ENCODE results near the gene PKD1L1.

PKD1L1 gene

DNA sequence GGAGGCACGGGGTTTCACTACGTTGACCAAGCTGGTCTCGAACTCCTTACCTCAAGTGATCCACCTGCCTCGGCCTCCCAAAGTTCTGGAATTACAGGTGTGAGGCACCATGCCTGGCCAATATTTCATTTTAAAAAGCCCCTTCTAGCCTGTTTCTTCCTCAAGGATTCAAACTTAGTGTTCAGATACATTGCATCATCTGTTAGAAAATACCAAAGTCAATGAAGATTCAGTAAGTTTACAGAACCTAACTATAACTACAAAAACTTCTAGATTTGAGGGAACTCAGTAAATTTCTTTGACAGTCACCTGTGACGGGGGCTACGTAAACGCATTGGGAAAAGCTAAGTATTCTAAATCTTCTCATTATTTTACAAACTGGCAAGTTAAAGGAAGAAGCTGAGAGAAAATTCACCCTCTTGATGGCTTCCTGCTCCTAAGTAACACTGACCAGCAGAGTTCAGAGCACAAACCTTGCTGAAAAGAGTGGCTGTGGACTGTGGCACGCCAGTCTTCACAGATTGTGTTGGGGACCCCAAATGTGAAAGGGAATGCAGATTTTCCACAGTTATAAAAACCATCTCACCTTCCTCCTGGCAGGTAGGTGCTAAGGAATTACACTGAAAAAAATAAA, 162.2 kb downstream of the PKD1L1 start:
- no peak for DNase-seq

DNA sequence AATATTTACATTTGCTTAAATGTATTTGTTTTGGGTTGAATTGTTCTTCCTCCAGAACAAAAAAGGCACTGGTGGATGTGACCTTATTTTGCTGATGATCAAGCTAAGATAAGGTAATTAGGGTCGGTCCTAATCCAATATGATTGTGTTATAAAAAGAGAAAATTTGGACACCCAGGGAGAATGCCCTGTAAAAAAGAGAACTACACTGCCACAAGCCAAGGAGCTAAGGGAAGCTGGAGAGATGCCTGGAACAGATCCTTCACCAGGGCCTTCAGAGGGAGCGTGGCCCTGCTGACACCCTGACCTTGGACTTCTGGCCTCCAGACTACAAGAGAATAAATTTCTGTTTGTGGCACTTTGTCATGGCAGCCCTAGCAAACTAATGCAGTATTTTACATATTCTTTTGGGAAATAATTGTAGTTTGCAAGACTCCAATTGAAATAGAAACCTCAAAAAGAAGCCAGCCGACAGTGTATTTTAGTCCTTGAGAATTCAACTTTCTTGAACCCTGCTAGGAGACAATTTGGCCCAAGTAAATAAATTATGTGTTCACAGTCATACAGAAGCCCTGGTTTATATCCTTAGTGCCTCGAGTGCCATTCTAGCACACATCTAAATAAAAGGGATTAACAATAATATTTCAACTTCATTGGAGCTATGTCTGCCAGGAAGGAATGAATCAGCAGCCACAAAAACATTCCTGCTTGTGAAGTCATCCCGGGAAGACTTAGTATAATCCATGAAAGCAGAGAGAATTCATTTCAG, 164.6 kb downstream of the PKD1L1 start:
- no peak for DNase-seq

DNA sequence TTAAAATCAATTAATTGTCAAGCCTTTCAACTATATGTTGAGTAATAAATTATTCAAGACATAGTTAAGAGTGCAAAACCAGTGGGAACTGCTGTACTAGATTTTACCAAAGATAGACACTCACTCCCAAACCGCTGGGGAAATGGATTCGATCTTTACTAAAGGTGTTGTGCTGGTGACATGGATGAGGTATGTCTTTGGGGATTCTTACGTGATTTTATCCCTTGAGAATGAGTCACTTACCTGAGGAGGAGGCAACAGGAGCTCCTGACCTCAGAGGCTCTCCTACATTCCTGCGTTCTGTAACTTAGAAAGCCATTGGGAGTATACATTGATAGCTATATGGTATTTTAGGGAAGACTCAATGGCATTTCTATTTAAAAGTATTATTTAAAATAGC, 165.5 kb downstream of the PKD1L1 start:
- DNase-seq, result no peak

DNA sequence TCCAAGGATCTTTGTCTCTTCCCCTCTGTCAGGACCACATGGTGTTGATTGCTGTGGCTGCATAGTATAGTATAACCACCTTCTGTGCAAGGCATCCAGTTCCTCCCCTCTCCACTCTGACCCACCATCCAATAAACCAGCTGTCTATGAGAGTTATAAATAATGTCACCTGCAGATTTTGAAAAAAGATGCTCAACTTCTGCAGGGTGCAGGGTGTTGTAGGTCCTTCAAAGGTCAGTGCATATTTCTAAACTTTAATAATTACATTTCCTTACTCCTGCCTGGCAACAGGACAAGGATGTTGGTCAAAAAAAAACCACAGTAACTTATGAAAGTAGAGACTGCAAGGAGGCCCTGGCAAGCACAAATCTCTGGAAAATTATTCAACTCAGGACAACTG, 166.2 kb downstream of the PKD1L1 start:
- DNase-seq, result no peak

DNA sequence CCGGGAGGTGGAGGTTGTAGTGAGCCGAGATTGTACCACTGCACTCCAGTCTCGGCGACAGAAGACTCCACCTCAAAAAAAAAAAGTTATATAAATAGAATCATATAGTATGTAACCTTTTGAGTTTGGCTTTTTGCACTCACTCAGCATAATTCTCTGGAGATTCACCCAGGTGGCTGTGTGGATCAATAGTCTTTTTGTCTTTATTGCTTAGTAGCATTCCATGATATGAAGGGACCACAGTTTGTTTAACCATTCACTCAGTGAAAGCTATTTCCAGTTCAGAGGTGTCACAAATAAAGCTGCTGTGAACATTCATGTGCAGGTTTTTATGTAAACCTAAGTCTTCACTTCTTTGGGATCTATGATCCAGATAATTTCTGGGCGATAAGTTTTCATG, 167.7 kb downstream of the PKD1L1 start:
- no peak for DNase-seq

DNA sequence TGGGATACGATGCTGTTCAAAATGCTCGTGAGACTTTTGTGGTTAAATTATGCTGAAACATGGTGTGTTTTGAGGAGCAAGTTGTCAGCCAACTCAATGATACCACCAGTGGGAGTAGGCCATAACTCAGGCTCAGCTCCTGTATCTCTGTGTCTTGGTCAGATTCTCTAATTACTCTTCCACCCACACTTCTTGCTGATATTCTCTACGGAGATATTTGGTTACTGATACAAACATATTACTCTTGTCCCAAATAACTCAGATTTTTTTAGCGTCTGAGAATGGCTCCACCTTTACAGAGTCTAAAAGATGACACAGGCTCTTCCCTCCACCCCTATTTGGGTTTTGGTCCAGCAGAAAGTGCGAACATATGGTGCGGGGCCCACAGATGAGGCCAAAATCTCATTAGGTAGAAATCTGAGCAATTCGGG, 168.9 kb downstream of the PKD1L1 start:
- no peak for DNase-seq

DNA sequence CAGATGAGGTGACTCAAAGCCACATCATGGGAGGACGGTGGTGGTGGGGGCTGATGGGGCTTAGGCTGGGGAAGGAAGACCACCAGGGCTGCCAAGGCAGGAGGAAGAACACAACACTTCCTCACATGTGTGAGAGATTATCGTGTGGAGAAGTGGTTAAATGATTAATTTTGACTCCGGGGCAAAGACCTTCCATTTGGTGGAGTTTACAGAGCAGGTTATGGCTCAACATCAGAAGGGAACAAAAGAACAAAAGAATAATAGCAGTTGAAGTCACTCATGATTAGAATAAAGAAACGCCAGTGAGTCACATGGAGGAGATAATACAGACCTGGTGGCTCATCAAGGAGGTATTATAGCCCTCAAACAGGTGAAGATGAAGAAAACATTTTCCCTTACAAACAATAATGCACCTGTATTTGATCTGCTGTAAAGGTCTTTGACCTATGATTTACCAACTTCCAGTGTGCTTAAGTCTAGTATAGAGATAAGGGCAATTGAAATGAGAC, 170.1 kb downstream of the PKD1L1 start:
- no peak for DNase-seq

DNA sequence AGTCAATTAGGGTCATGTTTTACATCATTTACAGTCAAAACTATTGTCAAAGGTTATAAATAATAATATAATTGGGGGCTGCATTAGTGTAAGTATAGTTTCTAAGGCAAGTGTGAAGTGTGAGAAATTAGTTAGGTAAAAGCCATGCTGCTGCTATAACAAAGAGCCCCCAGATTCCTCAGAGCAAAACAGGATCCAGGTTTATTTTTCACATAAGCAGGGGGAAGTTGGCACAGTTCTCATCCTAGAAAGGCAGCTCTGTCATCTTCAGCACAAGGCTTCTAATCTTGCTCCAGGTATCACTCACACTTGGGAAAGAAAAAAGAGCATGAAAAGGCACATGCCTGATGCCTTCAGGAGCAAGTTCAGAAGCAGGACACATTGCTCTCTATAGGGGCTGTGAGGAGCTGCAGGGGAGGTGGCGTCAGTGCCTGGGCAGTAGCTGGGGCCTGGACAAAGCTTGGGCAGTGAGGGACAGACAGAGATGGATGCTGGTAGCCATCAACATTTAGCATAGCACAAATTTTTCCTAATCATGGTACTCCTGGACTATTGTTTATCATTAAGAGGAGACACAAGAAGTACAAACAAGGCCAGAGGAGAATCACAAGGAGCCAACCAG, 170.6 kb downstream of the PKD1L1 start:
- no peak for DNase-seq

DNA sequence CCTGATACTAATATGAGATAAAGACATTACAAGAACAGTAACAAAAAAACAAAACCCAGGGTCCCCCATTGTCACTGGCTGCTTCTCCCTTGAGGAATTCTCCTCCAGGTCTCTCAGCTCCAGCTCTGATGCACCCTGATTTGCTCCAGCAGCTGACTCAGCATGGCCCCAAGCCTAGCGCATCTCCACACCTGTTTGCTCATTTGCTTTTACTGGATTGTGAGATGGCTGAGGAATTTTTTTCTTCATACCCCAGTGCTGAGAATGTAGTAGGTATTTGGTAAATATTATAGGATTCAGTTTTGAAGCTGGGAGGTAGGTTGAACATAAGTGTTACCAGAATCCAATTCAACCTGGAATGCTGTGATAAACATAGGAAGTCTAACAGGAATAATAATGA, 171.9 kb downstream of the PKD1L1 start:
- DNase-seq, result no peak

DNA sequence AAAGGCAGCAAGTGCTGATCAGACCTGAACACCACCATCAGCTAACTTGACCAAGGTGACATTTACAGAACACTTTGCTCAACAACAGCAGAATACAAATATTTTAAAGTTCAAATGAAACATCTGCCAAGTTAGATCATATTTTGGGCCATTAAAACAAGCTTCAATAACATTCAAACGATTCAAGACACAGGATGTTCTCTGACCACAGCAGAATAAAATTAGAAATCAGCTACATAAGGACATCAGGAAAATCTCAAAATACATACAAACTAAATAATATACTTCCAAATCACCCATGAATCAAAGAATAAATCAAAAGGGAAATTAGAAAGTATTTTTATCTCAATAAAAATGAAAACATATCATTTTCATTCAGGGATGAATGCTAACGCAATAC, 173.0 kb downstream of the PKD1L1 start:
- DNase-seq, result no peak

DNA sequence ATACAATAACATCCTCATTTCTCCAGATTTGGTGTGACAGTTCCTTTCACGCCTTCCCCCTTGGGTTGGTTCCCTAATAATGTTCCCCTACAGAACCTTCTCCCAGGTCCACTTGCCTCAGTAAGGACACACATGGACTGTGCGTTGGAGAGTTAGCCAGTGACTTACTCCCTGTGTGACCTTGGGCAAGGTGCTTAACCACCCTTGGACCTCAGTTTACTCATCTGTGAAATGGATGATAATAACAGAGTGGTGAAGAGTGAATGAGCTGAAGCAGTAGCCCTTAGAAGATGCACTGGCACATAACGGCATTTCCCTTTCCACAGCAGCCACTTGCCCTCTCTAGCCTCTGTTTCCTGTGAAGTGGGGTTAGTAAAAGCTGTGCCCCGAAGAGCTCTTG, 175.8 kb downstream of the PKD1L1 start:
- no peak for DNase-seq

DNA sequence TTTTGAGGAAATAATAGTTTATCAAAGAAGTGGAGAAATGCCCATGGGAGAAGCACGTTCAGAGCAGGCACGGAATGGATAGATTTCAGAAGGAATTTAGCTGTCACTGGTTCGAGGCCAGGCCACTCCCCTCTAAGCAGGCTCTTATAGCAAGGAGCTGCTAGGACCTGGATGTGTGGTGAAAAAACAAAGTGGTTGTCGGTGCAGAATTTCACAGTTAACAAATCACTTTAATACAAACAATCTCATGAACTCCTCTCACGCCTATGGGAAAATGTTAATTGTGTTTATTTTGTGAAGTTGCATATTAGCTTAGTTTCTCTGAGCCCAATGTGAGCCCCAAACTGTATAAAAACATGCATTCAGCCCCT, 176.3 kb downstream of the PKD1L1 start:
- no peak for DNase-seq

DNA sequence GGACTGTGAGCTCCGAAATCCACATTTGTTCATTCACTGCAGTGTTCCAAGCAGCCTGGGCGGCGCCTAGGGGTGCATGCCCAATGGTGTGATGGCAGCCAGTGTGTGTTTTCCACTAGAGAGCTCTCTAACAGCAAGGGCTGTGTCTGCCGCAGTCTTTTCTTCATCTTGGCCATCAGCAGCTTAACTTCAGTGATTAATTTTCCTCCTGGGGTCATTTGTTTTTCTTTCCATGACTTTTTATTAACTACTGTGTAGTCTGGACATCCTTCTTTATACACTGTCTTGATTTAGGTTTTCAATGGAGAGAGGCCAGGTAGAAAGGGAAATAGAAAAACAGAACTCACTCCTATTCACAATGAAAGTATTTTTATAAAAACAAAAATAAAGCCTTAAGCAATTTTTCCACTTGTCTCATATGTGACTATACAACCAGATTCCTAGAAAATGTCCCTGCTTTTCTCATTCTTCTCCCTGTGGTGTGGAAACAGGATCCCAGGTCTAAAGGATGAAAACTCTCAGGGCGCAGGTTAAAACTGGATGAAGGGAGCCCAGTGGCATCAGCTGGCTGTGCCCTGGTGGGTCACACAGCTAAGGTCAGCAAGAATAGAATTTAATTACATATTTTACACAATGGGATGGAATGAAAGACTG, 176.8 kb downstream of the PKD1L1 start:
- DNase-seq, result no peak

DNA sequence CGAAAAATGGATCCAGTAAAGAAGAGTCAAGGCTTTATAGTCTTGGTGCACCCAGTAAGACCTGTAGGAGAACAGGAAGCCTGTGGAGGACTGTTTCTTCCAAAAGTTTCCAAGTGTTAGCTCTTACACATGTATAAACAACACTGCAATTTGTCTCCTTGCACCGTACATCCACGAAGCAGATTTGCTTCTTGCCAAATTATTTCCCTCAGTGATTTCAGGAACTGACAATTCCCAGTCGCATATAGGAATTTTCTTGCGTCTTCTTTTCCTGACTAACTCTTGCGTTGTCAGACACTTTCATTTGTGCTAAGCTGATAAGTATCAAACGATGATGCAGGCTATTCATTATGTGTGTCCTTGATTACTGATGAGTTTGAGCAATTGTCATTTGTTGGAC, 182.1 kb downstream of the PKD1L1 start:
- no peak for DNase-seq

DNA sequence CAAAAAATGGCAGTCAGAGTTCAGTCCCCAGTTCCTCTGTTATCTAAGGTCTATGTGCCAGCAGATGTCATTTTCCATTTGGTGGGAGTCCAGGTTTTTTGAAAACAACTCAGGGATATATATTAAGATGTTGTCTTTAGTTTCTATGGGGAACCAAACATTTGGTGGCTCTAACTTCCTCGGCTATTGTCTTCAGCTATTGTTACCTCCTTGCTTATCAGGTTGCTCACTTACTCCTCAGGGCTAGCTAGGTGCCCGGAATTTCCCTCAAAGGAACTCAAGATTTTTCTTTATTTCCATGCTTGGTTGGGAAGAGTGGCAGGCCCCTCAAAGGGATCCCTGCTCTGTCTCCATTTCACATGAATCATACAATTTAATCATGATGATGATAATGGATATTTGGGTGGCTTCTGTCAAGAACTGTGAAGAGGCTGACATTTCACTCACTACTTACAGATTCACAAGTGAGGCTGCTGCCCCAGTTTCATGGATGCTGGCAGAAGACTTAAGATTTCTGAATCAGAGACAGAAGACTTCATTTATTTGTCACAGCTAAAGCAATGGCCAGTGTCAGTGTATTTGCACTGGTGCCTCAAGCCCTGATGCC, 182.8 kb downstream of the PKD1L1 start:
- DNase-seq, result no peak

DNA sequence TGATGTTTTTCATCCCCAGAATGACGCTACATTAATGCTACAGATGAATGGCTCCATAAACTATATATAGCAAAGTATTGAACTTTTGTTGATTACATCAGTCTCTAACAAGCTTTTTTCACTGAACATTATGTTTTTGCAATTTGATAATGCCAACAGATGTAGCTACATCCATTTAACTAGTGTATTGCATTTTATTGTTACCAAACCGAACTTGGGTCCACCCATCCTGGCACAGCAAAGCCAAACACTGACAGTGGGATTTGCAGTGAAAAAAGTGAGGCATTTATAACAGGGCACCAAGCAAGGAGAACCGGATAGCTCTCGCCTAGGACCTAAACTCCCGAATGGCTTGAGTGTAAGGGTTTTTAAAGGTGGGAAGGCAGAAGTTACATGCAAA, 183.5 kb downstream of the PKD1L1 start:
- DNase-seq, result no peak

DNA sequence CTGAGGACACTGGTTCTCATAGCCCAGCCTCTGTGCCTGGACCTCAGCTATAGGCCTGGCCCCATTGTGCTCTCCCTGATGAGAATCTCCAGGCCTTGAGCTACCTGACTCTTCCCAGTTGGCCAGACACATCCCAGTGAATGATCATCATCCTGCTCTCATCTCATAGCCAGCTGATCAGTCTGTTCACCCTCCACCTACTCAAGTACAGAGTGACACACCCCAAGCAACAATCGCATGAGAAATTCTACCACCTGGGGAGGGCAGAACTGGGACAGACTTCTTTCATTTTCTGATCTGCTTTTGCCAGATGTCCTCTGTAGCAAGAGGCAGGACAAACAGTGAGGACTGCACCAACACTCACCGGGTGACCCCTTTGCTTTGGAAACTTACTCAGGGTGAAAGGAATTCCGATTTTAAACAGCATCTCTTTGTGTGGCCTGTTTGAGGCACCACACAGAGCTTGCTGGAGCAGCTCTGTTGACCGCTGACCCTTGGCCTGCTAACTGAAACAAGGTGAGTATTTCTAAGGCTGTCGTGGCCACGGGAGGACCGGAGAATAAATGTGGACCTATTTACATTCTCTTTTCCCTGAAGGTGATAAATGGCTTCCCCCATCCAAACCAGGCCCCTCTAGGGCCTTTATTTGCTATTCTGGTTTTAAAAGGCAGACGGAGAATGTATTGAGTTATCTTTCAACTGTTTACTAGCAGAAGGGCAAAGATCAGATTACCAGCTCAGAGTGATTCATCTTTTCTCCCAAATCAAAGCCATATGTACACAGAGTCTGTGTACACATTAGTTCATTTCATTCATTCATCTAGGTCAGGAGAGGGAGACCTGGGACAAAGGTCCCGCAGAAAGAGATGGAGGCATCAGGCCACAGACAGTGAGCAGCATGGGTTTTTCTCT, 184.9 kb downstream of the PKD1L1 start:
- DNase-seq, result no peak

DNA sequence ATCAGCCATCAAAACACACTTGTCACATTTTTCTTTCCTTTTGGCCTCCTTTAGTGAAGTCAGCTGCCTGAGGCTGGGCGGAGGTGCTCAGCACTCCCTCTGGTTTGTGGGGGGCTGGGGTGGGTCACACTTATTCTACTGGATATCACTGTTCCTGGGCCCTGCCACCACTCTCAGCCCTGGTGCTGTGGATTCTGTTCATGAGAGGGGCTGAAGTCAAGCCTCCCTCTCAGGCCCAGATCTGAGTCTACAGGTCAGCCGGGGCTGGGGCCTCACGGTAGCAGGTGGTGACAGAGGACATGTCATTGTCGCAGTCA, 185.6 kb downstream of the PKD1L1 start:
- no peak for DNase-seq

DNA sequence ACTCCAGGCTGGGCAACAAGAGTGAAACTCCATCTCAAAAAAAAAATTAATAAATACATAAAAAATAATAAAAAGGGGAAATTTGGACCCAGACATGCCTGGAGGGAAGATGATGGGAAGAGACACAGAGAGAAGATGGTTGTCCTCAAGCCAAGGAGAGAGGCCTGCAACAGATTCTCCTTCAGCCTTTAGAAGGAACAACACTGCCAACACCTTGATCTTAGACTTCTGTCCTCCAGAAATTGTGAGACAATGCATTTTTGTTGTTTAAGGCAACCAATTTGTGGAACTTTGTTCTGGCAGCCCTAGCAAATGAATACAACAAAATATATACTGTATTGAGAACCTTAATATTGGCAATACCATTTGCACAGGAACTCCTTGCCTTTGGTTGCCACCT, 186.1 kb downstream of the PKD1L1 start:
- DNase-seq, result no peak

DNA sequence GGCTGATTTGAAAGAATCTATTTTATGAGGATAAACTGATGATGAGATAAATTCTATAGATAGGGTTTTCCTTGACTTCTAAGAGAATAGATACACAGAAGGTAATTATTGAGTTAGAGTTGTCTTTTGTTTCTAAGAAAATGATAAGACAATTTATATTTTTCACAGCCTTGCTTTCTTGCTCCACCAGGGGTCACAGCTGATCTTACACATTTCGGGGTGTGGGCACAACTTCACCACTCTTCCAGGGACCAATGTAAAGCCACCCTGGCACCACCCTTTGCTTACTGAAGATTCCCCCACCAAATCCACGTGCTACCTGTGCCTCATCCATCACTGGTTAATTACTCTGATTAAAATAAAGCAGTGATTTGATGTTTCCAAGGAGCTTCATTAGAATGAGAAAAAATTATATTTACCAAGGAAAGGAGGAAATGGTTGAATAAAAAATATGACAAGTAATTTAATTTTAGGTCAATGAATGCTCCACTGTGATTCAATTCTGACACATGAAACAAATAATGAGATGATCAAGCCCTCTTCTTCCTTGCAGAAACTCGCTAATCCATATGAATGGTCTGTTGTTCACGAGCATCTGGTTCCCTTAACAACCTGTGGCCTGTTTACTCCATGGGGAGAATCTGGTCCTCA, 189.1 kb downstream of the PKD1L1 start:
- no peak for DNase-seq

DNA sequence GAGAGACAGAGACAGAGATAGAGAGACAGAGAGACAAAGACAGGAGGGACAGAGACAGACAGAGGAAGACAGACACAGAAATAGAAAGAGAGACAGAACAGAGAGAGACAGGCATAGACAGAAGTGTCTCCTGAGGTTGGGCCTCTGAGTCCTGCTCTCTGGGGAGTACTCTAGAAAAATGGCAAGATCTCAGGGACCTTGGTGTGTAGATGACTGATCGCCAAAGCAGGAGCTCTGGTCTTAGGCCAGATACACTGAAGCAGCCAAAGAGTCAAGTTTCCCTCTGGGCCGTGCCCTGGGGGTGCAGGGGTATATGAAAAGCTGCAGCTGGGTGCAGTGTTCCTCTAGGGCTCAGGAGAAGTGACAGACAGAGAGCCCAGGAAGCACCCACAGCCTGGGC, 189.7 kb downstream of the PKD1L1 start:
- DNase-seq, result no peak

DNA sequence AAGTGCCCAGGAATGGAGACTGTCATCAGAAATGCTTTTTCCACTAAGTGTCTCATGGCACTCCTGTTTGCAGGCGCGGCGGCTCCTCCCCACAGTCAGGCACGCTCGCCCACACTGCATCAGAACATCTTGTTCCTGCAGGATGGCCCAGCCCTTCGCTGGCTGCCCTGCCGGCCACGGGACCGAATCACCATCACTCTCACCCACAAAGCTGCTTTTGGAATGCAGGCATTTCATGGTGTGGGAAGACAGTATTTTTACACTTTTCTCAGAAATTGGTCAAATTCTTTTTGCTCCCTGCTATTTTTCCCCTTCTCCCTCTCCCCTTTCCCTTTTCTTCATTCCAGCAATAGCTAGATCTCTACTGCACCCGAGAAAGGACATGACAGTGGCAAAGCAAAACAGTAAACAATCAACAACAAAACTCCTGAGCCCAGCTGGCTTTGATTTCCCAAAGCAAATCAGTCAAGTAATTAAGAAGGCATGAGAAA, 190.3 kb downstream of the PKD1L1 start:
- no peak for DNase-seq
